ENCODE data around the gene UTRN.

GRCh38 chr6:144315226-144315980 lies 30.3 kb downstream of the UTRN start:
- TF ChIP-seq CTCF (IDR thresholded peaks at IDR 0.05), result no peak
- TF ChIP-seq POLR2A (IDR thresholded peaks at IDR 0.05), result no peak
